Neural crest cell (in vitro differentiated cells): ENCODE data around the gene PRDX1. TPM values are rescaled to one million over a fixed set of nuclear protein-coding genes. Genes with fewer than 3 reads are reported as not detected.
"Not testable (repeated sequence)": the region's sequence is repeated elsewhere in the genome, so short reads cannot be mapped to it uniquely, and the experiment has no call there.

ENCODE experiments used
- DNase-seq: peaks from one replicate; pipeline ENCODE4 v3.0.0; 2021; ENCODE audit warnings: low read depth, mixed read lengths, low spot score
- H3K27ac Mint-ChIP-seq: one replicate; pipeline ENCODE4 v1.8.0; 2021; ENCODE audit warnings: mild to moderate bottlenecking, mixed read lengths; ENCODE audit not compliant: unreplicated experiment
- H3K27me3 Mint-ChIP-seq: 2 replicates; pipeline ENCODE4 v1.8.0; 2021; ENCODE audit warnings: low read depth, mild to moderate bottlenecking, mixed read lengths
- H3K36me3 Mint-ChIP-seq: 2 replicates; pipeline ENCODE4 v1.8.0; 2021; ENCODE audit warnings: low read depth, mild to moderate bottlenecking, mixed read lengths
- H3K4me1 Mint-ChIP-seq: 2 replicates; pipeline ENCODE4 v1.8.0; 2021; ENCODE audit warnings: mixed read lengths
- H3K4me3 Mint-ChIP-seq: one replicate; pipeline ENCODE4 v1.8.0; 2021; ENCODE audit warnings: mild to moderate bottlenecking, mixed read lengths
- H3K9me3 Mint-ChIP-seq: 2 replicates; pipeline ENCODE4 v1.8.0; 2021; ENCODE audit warnings: mixed read lengths
- total RNA-seq: library from RNA; stranded (reverse); gene quantifications from 2 replicates; pipeline ENCODE4 v1.2.1, GENCODE V29; 2021
- TF ChIP-seq, protein P1 (sequence below): fragments of 200-600 bp; sonication (generic); conservative IDR thresholded peaks from 2 replicates; pipeline ENCODE4 v1.5.0; 2021; ENCODE audit warnings: antibody characterized with exemption, mild to moderate bottlenecking

PRDX1 gene
- total RNA-seq, 1 donor from 2014 or later = 334 TPM

DNA sequence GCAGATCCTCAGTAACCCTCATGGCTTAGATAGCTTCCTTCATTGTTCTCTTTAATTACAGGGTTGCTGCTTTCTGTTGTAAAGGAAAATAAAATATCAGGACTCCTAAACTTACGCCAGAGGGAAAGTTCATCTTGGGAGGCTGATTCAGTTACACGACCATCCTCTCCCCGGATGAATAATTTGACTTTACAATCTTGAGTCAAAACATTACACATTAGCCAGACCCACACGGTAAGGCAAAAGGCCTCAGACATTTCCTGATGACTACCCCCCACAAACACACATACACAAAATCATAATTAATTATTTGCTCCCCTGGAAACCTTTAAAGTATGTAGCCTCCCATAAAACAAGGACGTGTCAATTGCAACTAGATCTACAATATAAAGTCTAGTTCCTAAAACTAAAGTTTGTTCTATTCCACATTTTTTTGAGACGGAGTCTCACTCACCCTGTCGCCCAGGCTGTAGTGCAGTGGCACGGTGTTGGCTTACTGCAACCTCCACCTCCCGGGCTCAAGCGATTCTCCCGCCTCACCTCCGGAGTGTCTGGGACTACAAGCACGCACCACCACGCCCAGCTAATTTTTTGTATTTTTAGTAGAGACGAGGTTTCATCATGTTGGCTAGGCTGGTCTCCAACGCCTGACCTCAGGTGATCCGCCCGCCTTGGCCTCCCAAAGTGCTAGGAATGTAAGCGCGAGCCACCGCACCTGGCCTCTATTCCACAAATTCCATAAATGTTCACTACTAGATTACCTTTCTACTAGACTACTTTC lies 830 bp upstream of the PRDX1 start:
- Mint-ChIP-seq H3K4me3 (peak overlapping the region; percentile 91), H3K27me3 (peaks cover 3% of the 10 kb centered on the region), H3K27ac (peak overlapping the region; percentile 93), H3K9me3 (no peaks in the 10 kb centered on the region), H3K36me3 (no peaks in the 10 kb centered on the region), H3K4me1 (peaks cover 38% of the 10 kb centered on the region)
- no peak for DNase-seq
- TF ChIP-seq, protein P1, sequence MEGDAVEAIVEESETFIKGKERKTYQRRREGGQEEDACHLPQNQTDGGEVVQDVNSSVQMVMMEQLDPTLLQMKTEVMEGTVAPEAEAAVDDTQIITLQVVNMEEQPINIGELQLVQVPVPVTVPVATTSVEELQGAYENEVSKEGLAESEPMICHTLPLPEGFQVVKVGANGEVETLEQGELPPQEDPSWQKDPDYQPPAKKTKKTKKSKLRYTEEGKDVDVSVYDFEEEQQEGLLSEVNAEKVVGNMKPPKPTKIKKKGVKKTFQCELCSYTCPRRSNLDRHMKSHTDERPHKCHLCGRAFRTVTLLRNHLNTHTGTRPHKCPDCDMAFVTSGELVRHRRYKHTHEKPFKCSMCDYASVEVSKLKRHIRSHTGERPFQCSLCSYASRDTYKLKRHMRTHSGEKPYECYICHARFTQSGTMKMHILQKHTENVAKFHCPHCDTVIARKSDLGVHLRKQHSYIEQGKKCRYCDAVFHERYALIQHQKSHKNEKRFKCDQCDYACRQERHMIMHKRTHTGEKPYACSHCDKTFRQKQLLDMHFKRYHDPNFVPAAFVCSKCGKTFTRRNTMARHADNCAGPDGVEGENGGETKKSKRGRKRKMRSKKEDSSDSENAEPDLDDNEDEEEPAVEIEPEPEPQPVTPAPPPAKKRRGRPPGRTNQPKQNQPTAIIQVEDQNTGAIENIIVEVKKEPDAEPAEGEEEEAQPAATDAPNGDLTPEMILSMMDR = peak; percentile 2

DNA sequence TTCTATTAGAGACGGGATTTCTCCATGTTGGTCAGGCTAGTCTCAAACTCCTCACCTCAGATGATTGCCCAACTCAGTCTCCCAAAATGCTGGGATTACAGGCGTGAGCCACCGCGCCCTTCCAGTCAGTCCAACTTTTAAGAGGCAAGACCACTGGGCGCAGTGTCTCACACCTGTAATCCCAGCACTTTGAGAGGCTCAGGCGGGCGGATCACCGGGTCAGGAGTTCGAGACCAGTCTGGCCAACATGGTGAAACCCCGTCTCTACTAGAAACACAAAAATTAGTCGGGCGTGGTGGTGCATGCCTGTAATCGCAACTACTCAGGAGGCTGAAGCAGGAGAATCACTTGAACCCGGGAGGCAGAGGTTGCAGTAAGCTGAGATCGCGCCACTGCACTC lies 1.9 kb downstream of the PRDX1 start:
- H3K27me3 Mint-ChIP-seq, H3K36me3 Mint-ChIP-seq, H3K9me3 Mint-ChIP-seq, H3K27ac Mint-ChIP-seq, DNase-seq: not testable (repeated sequence)
- Mint-ChIP-seq H3K4me3 (peak overlapping the region; percentile 91), H3K4me1 (peaks cover 32% of the 10 kb centered on the region)

DNA sequence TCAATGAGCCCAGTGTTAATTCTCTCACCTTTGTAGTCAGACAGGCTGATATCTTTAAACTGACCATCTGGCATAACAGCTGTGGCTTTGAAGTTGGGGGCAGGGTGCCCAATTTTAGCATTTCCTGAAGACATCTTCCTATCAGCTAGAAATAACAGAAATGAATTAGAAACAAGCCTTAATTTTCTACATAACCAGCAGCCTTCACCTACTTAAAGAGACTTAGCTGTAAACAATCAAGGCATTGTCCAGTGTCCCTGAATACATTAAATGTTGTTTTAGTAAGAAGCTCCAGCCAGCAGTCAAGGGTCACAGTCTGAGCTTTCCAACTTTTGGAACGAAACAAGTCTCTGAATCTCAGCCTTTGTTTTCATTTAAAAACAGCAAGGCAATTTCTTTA lies 2.8 kb downstream of the PRDX1 start:
- Mint-ChIP-seq H3K9me3 (no peaks in the 10 kb centered on the region), H3K27ac (no peak overlapping the region), H3K36me3 (peaks cover 9% of the 10 kb centered on the region), H3K4me3 (peak overlapping the region; percentile 91), H3K27me3 (peaks cover 3% of the 10 kb centered on the region), H3K4me1 (peaks cover 31% of the 10 kb centered on the region)
- TF ChIP-seq, protein P1 = no peak
- DNase-seq = no peak

DNA sequence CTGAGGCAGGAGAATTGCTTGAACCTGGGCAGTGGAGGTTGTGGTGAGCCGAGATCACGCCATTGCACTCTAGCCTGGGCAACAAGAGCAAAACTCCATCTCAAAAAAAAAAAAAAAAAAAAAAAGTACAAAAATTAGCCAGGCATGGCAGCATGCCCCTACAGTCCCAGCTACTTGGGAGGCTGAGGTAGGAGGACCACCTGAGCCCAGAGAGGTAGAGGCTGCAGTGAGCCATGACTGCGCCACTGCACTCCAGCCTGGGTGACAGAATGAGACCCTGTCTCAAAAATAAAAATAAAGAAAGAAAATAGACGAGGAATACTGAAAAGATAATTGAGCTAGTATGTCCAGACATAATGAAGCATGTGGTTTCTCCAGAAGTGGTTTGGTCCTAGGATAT lies 3.3 kb downstream of the PRDX1 start:
- DNase-seq, H3K27ac Mint-ChIP-seq, H3K27me3 Mint-ChIP-seq, H3K9me3 Mint-ChIP-seq: not testable (repeated sequence)
- Mint-ChIP-seq H3K4me1 (peaks cover 31% of the 10 kb centered on the region), H3K4me3 (peak overlapping the region; percentile 91), H3K36me3 (peaks cover 12% of the 10 kb centered on the region)

DNA sequence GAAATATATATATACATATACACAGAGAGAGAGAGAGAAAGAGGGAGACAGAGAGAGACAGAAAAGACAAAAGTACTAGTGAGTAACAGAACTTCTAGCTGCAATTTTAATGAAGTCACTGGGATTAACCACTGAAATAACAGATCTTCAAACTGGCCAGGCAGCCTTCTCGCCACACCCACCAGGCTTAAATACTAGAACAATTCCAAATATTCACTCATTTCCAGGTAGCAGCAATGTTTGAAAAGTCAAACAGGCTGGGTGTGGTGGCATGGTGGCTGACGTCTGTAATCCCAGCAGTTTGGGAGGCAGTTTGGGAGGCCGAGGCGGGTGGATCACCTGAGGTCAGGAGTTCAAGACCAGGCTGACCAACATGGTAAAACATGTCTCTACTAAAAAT lies 5.2 kb downstream of the PRDX1 start:
- Mint-ChIP-seq H3K27ac (no peak overlapping the region), H3K4me1 (peaks cover 19% of the 10 kb centered on the region), H3K9me3 (no peaks in the 10 kb centered on the region), H3K4me3 (no peak overlapping the region), H3K27me3 (no peaks in the 10 kb centered on the region), H3K36me3 (peaks cover 16% of the 10 kb centered on the region)
- TF ChIP-seq, protein P1 = no peak
- DNase-seq = no peak

DNA sequence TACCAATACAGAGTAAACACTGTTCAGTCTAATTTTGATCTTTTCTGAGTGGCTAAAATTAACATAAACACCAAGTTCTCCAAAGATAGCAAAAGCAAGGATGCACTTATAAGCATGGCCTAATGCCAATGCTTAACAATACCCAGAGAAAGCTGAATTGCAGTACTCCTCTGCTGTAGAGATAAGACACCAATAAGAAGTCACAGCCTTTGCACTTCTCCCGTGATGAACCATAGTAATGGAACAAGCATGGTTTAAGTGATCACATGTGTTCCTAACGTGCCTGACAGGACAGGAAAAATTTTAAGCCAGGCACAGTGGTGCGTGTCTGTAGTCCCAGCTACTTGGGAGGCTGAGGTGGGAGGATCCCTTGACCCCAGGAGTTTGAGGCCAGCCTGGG lies 5.6 kb downstream of the PRDX1 start:
- Mint-ChIP-seq H3K4me1 (peaks cover 19% of the 10 kb centered on the region), H3K27ac (no peak overlapping the region), H3K36me3 (peaks cover 19% of the 10 kb centered on the region), H3K9me3 (no peaks in the 10 kb centered on the region), H3K4me3 (no peak overlapping the region), H3K27me3 (no peaks in the 10 kb centered on the region)
- TF ChIP-seq, protein P1 = no peak
- DNase-seq = no peak

DNA sequence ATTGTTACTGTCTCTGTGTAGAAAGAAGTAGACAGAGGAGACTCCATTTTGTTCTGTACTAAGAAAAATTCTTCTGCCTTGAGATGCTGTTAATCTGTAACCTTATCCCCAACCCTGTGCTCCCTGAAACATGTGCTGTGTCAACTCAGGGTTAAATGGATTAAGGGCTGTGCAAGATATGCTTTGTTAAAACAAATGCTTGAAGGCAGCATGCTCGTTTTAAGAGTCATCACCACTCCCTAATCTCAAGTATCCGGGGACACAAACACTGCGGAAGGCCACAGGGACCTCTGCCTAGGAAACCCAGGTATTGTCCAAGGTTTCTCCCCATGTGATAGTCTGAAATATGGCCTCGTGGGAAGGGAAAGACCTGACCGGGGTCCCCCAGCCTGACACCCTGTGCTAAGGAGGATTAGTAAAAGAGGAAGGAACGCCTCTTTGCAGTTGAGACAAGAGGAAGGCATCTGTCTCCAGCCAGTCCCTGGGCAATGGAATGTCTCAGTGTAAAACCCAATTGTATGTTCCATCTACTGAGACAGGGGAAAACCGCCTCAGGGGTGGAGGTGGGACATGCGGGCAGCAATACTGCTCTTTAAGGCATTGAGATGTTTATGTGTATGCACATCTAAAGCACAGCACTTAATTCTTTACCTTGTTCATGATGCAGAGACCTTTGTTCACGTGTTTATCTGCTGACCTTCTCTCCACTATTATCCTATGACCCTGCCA lies 8.0 kb downstream of the PRDX1 start:
- H3K27ac Mint-ChIP-seq, H3K27me3 Mint-ChIP-seq, H3K4me3 Mint-ChIP-seq: not testable (repeated sequence)

More for the DNA sequence above, 8.0 kb downstream of the PRDX1 start:
- H3K4me1 Mint-ChIP-seq, H3K9me3 Mint-ChIP-seq, DNase-seq: not testable (repeated sequence)
- peaks cover 25% of the 10 kb centered on the region for H3K36me3 Mint-ChIP-seq
